K562 (cell line): ENCODE data around the gene DLK2. TPM values are rescaled to one million over a fixed set of nuclear protein-coding genes. Genes with fewer than 3 reads are reported as not detected.

ENCODE experiments used
- ATAC-seq: fragments of 200-7000 bp; cut with Tn5 transposase; 3 replicates; pipeline ENCODE4 v1.9.1; 2020; ENCODE audit warnings: moderate library complexity
- BruUV-seq: library from RNA; stranded (reverse); fragments of 400-500 nt; replicated peaks from 2 replicates; lab custom pipeline; 2021; lab: Mats Ljungman, UMichigan
- CTCF ChIA-PET: fragments of 300-600 bp; formaldehyde crosslinking; extraction: SDS; loops from one replicate; lab custom pipeline; 2021; ENCODE audit warnings: low intra/inter-chr PET ratio; lab: Yijun Ruan, JAX
- POLR2A ChIA-PET: fragments of 300-600, 350-650 bp; sonication (Branson Sonifier 250); formaldehyde crosslinking; extraction: SDS; loops from one replicate; lab custom pipeline; 2021; ENCODE audit warnings: antibody characterized with exemption, inconsistent platforms; lab: Yijun Ruan, JAX
- DNase-seq, 4 experiments: peaks; one replicate each; pipeline versions ENCODE4 v3.0.0 to v3.0.0-alpha.2; 2011 to 2018; ENCODE audit warnings: low spot score in 3 of 4, mixed read lengths in 3 of 4; ENCODE audit errors: extremely low read depth in 1 of 4
- FAIRE-seq: peaks from 2 replicates; lab custom pipeline; 2011; peaks lifted over from hg19 to GRCh38; lab: Jason Lieb, UNC
- H2AFZ ChIP-seq: 2 replicates; pipeline ENCODE4 v1.6.0; 2011; ENCODE audit warnings: low read depth, low read length, control low read depth, inconsistent platforms
- H3K27ac ChIP-seq: fragments of 200-600 bp; 3 replicates; pipeline ENCODE4 v1.8.0; 2011; ENCODE audit warnings: low read depth, mild to moderate bottlenecking, control low read depth, inconsistent platforms, low read length, moderate library complexity, mixed read lengths; ENCODE audit errors: extremely low read depth
- H3K27me3 ChIP-seq, 2 experiments: fragments of 300-600 bp in 1 of 2; 2 replicates in 1 of 2; 3 replicates in 1 of 2; pipeline versions ENCODE4 v1.6.0 to v1.8.0; 2011; ENCODE audit warnings: inconsistent platforms in 2 of 2, low read length in 2 of 2, mild to moderate bottlenecking in 1 of 2, mixed read lengths in 1 of 2, moderate library complexity in 1 of 2; ENCODE audit not compliant: control insufficient read depth in 2 of 2, insufficient read depth in 2 of 2
- H3K36me3 ChIP-seq: fragments of 300-600 bp; 3 replicates; pipeline ENCODE4 v1.8.0; 2011; ENCODE audit warnings: mild to moderate bottlenecking, low read length, inconsistent platforms; ENCODE audit not compliant: control insufficient read depth, insufficient read depth
- H3K4me1 ChIP-seq, 2 experiments: fragments of 200-600 bp in 1 of 2; replicated peaks in 1 of 2; 2 replicates in 1 of 2; 3 replicates in 1 of 2; pipeline versions ENCODE4 v1.5.1 to v1.8.0; 2011; ENCODE audit warnings: inconsistent platforms in 2 of 2, low read length in 2 of 2, mild to moderate bottlenecking in 1 of 2, mixed read lengths in 1 of 2, moderate library complexity in 1 of 2; ENCODE audit not compliant: control insufficient read depth in 2 of 2, insufficient read depth in 2 of 2
- H3K4me2 ChIP-seq: 2 replicates; pipeline ENCODE4 v1.6.1; 2011; ENCODE audit warnings: low read length, control low read depth, inconsistent platforms, mixed read lengths; ENCODE audit not compliant: insufficient read depth
- H3K4me3 ChIP-seq: fragments of 200-600 bp; sonication (generic), shearing (Covaris generic); 2 replicates; pipeline ENCODE4 v1.5.1; 2016; ENCODE audit warnings: control low read depth, inconsistent platforms
- H3K79me2 ChIP-seq: fragments of 200-600 bp; 3 replicates; pipeline ENCODE4 v1.8.0; 2011; ENCODE audit warnings: low read length, inconsistent platforms; ENCODE audit not compliant: control insufficient read depth, insufficient read depth
- H3K9ac ChIP-seq, 2 experiments: 2 replicates each; pipeline versions ENCODE4 v1.6.0 to v1.6.1; 2011; ENCODE audit warnings: low read depth in 2 of 2, low read length in 2 of 2, control low read depth in 1 of 2, inconsistent platforms in 1 of 2, mild to moderate bottlenecking in 1 of 2, mixed read lengths in 1 of 2; ENCODE audit not compliant: insufficient read depth in 1 of 2
- H3K9me1 ChIP-seq: one replicate; pipeline ENCODE4 v1.6.0; 2011; ENCODE audit warnings: inconsistent platforms, mild to moderate bottlenecking, low read length, moderate library complexity; ENCODE audit not compliant: control insufficient read depth, insufficient read depth
- H3K9me3 ChIP-seq: replicated peaks from 2 replicates; pipeline ENCODE4 v1.5.1; 2011; ENCODE audit warnings: low read depth, low read length, inconsistent platforms; ENCODE audit not compliant: control insufficient read depth, insufficient read depth
- H4K20me1 ChIP-seq: replicated peaks from 2 replicates; pipeline ENCODE4 v1.6.1; 2011; ENCODE audit warnings: low read length, inconsistent platforms, mixed read lengths; ENCODE audit not compliant: control insufficient read depth, insufficient read depth
- DEAF1 ChIP-seq: fragments of 450-650 bp; formaldehyde crosslinking; IDR thresholded peaks from 2 replicates; pipeline ENCODE4 v1.4.0; 2020; ENCODE audit warnings: mild to moderate bottlenecking, moderate library complexity
- IFI16 ChIP-seq: fragments of 250-450 bp; sonication (Bioruptor Pico); IDR thresholded peaks from 2 replicates; pipeline ENCODE4 v2.1.2; 2022; ENCODE audit warnings: mild to moderate bottlenecking, inconsistent platforms
- KLF16 ChIP-seq: IDR thresholded peaks from 2 replicates; pipeline ENCODE4 v1.6.1; 2016; ENCODE audit warnings: antibody characterized with exemption
- MAX ChIP-seq: sonication (generic); formaldehyde crosslinking; IDR thresholded peaks from 2 replicates; pipeline ENCODE4 v1.9.0; 2022; ENCODE audit warnings: mild to moderate bottlenecking, missing genetic modification reagents
- SLC30A9 ChIP-seq: fragments of 250-450 bp; sonication (Bioruptor Pico); IDR thresholded peaks from 2 replicates; pipeline ENCODE4 v1.8.0; 2022; ENCODE audit warnings: mild to moderate bottlenecking, moderate library complexity
- SMC3 ChIP-seq: conservative IDR thresholded peaks from 2 replicates; pipeline ENCODE4 v1.6.1; 2011; ENCODE audit warnings: low read depth, low read length, improper control_type of control experiment; ENCODE audit not compliant: insufficient read depth
- SREBF2 ChIP-seq: sonication (generic); formaldehyde crosslinking; IDR thresholded peaks from 2 replicates; pipeline ENCODE4 v1.4.0; 2020; ENCODE audit warnings: mild to moderate bottlenecking, missing genetic modification reagents
- TCFL5 ChIP-seq: fragments of 250-450 bp; sonication (Bioruptor Pico); conservative IDR thresholded peaks from 2 replicates; pipeline ENCODE4 v1.6.1; 2021; ENCODE audit warnings: mild to moderate bottlenecking, moderate library complexity, matching md5 sums
- XRCC5 ChIP-seq: fragments of 200-400 bp; formaldehyde crosslinking; IDR thresholded peaks from 2 replicates; pipeline ENCODE4 v1.6.1; 2017; ENCODE audit warnings: low read depth, mild to moderate bottlenecking, low read length
- ZNF395 ChIP-seq: fragments of 200-800 bp; sonication (Bioruptor generic); IDR thresholded peaks from 2 replicates; pipeline ENCODE4 v1.6.1; 2017; ENCODE audit warnings: missing genetic modification characterization, missing compliant biosample characterization
- ZNF518B ChIP-seq: fragments of 250-450 bp; sonication (Bioruptor Pico); IDR thresholded peaks from 2 replicates; pipeline ENCODE4 v1.5.0; 2021; ENCODE audit warnings: mild to moderate bottlenecking, moderate library complexity
- ZNF644 ChIP-seq: fragments of 200-800 bp; sonication (Bioruptor generic); IDR thresholded peaks from 2 replicates; pipeline ENCODE4 v1.6.1; 2016; ENCODE audit warnings: low read depth, missing genetic modification characterization, missing compliant biosample characterization
- ZNF655 ChIP-seq: fragments of 250-450 bp; sonication (Bioruptor Pico); IDR thresholded peaks from 2 replicates; pipeline ENCODE4 v1.5.0; 2021
- ZNF717 ChIP-seq: fragments of 250-450 bp; sonication (Bioruptor Pico); IDR thresholded peaks from 2 replicates; pipeline ENCODE4 v1.5.0; 2021
- WGBS: fragments of 100-300 bp; shearing (Covaris generic); methylation state at CpG from one replicate; pipeline ENCODE4 v1.1.6; 2016; ENCODE audit warnings: low coverage, mixed read lengths; ENCODE audit not compliant: insufficient coverage; ENCODE audit errors: missing lambda C conversion rate; 5-methylcytosine and 5-hydroxymethylcytosine counted together
- in situ Hi-C: fragments of 300-500 bp; cut with MboI; formaldehyde crosslinking; loops from 4 replicates; pipeline ENCODE4 v1.15.0; 2018; ENCODE audit warnings: inconsistent platforms, mixed read lengths
- intact Hi-C: fragments of 100-400 bp; cut with micrococcal nuclease; formaldehyde crosslinking; loops from 2 replicates; pipeline ENCODE4 v1.14.2; 2022
- polyA plus RNA-seq, 8 experiments: library from polyadenylated mRNA; depleted of rRNA in 4 of 8; stranded (reverse) in 5 of 8; unstranded in 3 of 8; fragments of >200 nt; fragmentation: Nextera tagmentation in 2 of 8; fragmentation: Illumina TruSeq in 1 of 8; extraction: Ambion mirVana in 2 of 8; extraction: Trizol in 1 of 8; gene quantifications; 2 replicates each; pipeline versions ENCODE4 v1.2.1 to v1.2.3, GENCODE V29; 2011 to 2014; ENCODE audit warnings: inconsistent platforms in 1 of 8, missing spikeins in 1 of 8
- total RNA-seq, 7 experiments: library from RNA; depleted of rRNA in 6 of 7; stranded (reverse); fragments of >200 nt in 6 of 7; fragmentation: Illumina TruSeq in 2 of 7; extraction: Trizol in 2 of 7; gene quantifications; 2 replicates each; pipeline versions ENCODE4 v1.2.1 to v1.2.3, GENCODE V29; 2011 to 2021; ENCODE audit warnings: low replicate concordance in 1 of 7

DLK2 gene
- total and polyA plus RNA-seq, 9 of the 15 experiments (the other 6 are each of a cell fraction or from before 2014, with no cell fraction given), result 0.11 to 0.53 (median 0.29) TPM; not detected in 3

- no peaks in the 10 kb centered on the region for H3K79me2 ChIP-seq
- H3K4me3 ChIP-seq, result peak overlapping the region; percentile 53
- H2AFZ ChIP-seq, result peak overlapping the region; percentile 93; the same call in 1 of the 2 replicates
- no peak overlapping the region for H3K27ac ChIP-seq
- peaks cover 0 to 18% of the 10 kb centered on the region in 2 experiments; a peak in 4 of 5 replicates for H3K4me1 ChIP-seq
- ATAC-seq (peak; percentile 22), FAIRE-seq (peak; percentile 98), DNase-seq (no peak)
- in situ Hi-C loops (no loop called here), intact Hi-C loops (loop anchor here (1.0 to 2.0 kb wide), 2 partner anchors 42 to 53 kb away; no protein-coding TSS in a partner anchor)
- no TSS peak for BruUV-seq
- H3K36me3 ChIP-seq, result peaks cover 18% of the 10 kb centered on the region; the same call in 1 of the 3 replicates
- H3K4me2 ChIP-seq, result peak overlapping the region; percentile 79
- no peaks in the 10 kb centered on the region for H4K20me1 ChIP-seq
- 0 out of 2 replicates have a peak, but pooled peaks cover 6% of the 10 kb centered on the region for H3K9me3 ChIP-seq
- 7% methylated on average over 17 of the region's 17 CpGs for WGBS
- H3K9ac ChIP-seq, result peak overlapping the region in 1 of 2 experiments; percentile 91; a peak in 2 of 4 replicates
- H3K27me3 ChIP-seq, result no peaks in the 10 kb centered on the region; a peak in 1 of 5 replicates
- H3K9me1 ChIP-seq, result no peaks in the 10 kb centered on the region
- ChIA-PET CTCF (interaction anchor here (0.6 to 1.3 kb wide), 4 partner anchors 42 to 53 kb away, joined by 3 to 13 read pairs (median 5); no protein-coding TSS in a partner anchor), POLR2A (interaction anchor here (0.6 kb wide), 3 partner anchors 9 to 272 kb away, joined by 3 to 5 read pairs (median 3); no protein-coding TSS in a partner anchor)
- TF ChIP-seq DEAF1 (CRISPR knock-in tag), result peak; percentile 38; the same call in 1 of the 2 replicates
- TF ChIP-seq SREBF2 (CRISPR knock-in tag), result no peak
- no peak for TF ChIP-seq ZNF518B
- peak; percentile 72 for TF ChIP-seq XRCC5
- TF ChIP-seq ZNF655, result no peak
- TF ChIP-seq ZNF395 (CRISPR knock-in tag), result no peak
- TF ChIP-seq KLF16, result 0 out of 2 replicates have a peak, but pooled peaks have one; percentile 27
- no peak for TF ChIP-seq ZNF717 (CRISPR knock-in tag)
- no peak for TF ChIP-seq TCFL5 (CRISPR knock-in tag)
- TF ChIP-seq MAX (CRISPR knock-in tag), result no peak
- no peak for TF ChIP-seq ZNF644 (tag)
- no peak for TF ChIP-seq IFI16 (CRISPR knock-in tag)
- peak; percentile 86; the same call in 1 of the 2 replicates for TF ChIP-seq SMC3
- no peak for TF ChIP-seq SLC30A9 (CRISPR knock-in tag)
These were observed 1.1 kb downstream of the DLK2 start for GRCh38 chr6:43454290-43454695.
